Measurements from ENCODE around the gene C20orf96.
A peak's percentile ranks its signal among the peaks of the same experiment; 100 is the strongest.

C20orf96 gene

GRCh38 chr20:328027-328974 is 37.8 kb upstream of the C20orf96 start:
- DNase-seq (ENCODE audit: low read depth): no peak
- H3K4me3 ChIP-seq (ENCODE audit: low read depth, low read length): peak overlapping the region; percentile 86
- TF ChIP-seq CTCF (IDR thresholded peaks at IDR 0.05; ENCODE audit: control insufficient read depth, extremely low read depth, insufficient read depth): no peak

GRCh38 chr20:327186-328026 is 36.9 kb upstream of the C20orf96 start:
- H3K4me3 ChIP-seq (ENCODE audit: low read depth, low read length): peak overlapping the region; percentile 86
- TF ChIP-seq CTCF (IDR thresholded peaks at IDR 0.05; ENCODE audit: control insufficient read depth, extremely low read depth, insufficient read depth): no peak
- DNase-seq (ENCODE audit: low read depth): no peak

GRCh38 chr20:326645-327185 is 36.2 kb upstream of the C20orf96 start:
- H3K4me3 ChIP-seq (ENCODE audit: low read depth, low read length): peak overlapping the region; percentile 86
- no peak for TF ChIP-seq CTCF (IDR thresholded peaks at IDR 0.05; ENCODE audit: control insufficient read depth, extremely low read depth, insufficient read depth)
- no peak for DNase-seq (ENCODE audit: low read depth)

GRCh38 chr20:325889-326644 is 35.5 kb upstream of the C20orf96 start:
- no peak for DNase-seq (ENCODE audit: low read depth)
- peak overlapping the region; percentile 86 for H3K4me3 ChIP-seq (ENCODE audit: low read depth, low read length)
- TF ChIP-seq CTCF (IDR thresholded peaks at IDR 0.05; ENCODE audit: control insufficient read depth, extremely low read depth, insufficient read depth): no peak

GRCh38 chr20:325045-325888 is 34.7 kb upstream of the C20orf96 start, which contains the start of gene SOX12:
Gene SOX12, plus strand, starts transcription at chr20:325552. Its CDS starts 373 bp downstream, at chr20:325925.
- peak; percentile 75 for DNase-seq (ENCODE audit: low read depth)
- no peak for TF ChIP-seq CTCF (IDR thresholded peaks at IDR 0.05; ENCODE audit: control insufficient read depth, extremely low read depth, insufficient read depth)
- H3K4me3 ChIP-seq (ENCODE audit: low read depth, low read length): peak within 1 kb of the TSS; percentile 86

Data from LNCaP clone FGC (cell line).